GM20431 (cell line): ENCODE data around the gene USP1.

ENCODE experiments used
- in situ Hi-C: fragments of 300-500 bp; cut with MseI, MboI; formaldehyde crosslinking; loops from one replicate; pipeline ENCODE4 v1.15.0; 2020; ENCODE audit warnings: low sequenced_read_pairs; ENCODE audit not compliant: unreplicated experiment

The USP1 gene

GRCh38 chr1:62476525-62477219 lies 39.8 kb downstream of the USP1 start:
- in situ Hi-C loops = no loop called here

GRCh38 chr1:62481681-62482080 lies 44.8 kb downstream of the USP1 start:
- in situ Hi-C loops = no loop called here

- in situ Hi-C loops = no loop called here
These were observed 48.1 kb downstream of the USP1 start for GRCh38 chr1:62484824-62485468.

GRCh38 chr1:62487956-62488355 lies 51.1 kb downstream of the USP1 start:
- in situ Hi-C loops = no loop called here

- in situ Hi-C loops = no loop called here
These were observed 55.7 kb downstream of the USP1 start for GRCh38 chr1:62492521-62492920.

GRCh38 chr1:62493656-62494055 lies 56.8 kb downstream of the USP1 start:
- in situ Hi-C loops = no loop called here

GRCh38 chr1:62494137-62494536 lies 57.3 kb downstream of the USP1 start:
- in situ Hi-C loops = no loop called here

- in situ Hi-C loops = no loop called here
These were observed 63.4 kb downstream of the USP1 start for GRCh38 chr1:62500210-62500609.
